HS-27A (cell line): ENCODE results near the gene ARFGEF3.
A peak's percentile ranks its signal among the peaks of the same experiment; 100 is the strongest.

ENCODE experiments used
- DNase-seq: peaks from one replicate; pipeline ENCODE4 v3.0.0-alpha.2; 2012; ENCODE audit warnings: low read depth, missing footprints

ARFGEF3 gene

DNA sequence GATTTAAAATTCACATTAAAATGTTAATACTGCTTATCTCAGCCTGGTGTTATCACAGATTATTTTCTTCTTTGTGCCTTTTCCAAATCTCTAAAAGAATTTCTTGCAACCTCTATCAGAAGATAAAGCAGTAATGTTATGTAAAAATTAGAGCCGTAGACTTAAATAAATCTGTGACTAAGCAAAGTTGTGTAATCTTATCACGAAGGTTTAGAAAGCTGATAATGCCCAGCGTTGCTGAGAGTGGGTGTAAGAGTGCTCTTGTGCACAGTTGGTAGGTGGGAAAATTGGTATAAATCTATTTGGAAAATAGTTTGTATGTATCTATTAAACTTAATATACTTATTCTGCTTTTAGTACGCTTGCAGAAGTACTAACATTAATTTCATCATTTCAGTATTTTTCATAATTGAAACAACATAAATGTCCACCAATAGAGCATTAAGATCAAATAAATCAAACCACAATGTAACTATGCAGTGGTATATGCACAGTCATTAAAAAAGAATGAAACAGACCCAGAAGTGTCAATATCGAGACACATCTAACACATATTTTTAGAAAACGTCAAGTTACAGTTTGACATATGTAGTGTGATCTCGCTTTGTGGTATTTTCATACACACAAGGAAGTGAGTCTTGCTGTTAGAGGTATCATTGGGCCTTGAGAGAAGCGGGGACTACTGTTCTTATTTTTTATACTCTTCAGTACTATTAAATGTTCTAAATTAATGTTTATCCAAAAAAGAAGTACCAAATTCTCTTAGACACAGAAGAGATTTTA is 111.0 kb downstream of the ARFGEF3 start:
- peak; percentile 49 for DNase-seq

DNA sequence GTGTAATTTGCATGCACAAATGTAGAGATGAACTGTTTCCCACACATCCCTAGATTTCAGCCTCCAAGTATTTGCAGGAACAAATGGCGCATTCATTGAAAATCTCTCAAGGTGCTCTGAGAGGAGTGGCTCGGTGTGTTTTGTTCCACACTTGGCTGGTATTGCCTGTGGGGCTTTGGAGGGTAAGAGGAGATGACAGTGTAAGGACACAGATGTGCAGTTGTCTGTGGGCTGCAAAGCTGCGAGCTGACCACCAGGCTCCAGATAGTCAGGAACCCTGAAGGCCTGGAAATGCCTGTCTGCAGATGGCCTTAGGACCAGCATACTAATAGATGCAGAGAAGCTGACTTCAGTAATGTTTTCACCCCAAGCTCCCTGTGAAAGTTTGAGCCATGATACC is 114.2 kb downstream of the ARFGEF3 start:
- no peak for DNase-seq

DNA sequence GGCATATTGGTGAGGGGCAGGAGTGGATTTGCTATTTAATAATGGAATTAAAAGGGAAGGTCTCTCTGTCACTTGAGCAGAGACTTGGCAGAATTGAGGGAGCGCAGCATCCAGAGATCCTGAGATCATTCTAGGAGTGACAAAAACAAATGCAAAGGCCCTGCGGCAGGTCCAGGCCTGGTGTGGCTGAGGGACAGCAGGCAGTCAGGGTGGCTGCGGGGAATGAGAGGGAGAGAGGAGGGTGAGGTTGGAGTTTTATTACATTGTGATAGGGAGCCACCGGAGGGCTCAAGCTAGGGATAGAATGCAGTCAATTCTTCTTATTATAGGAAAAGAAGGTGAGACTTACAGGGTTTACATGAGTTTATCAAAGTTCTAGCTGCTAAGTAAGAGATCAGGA is 116.1 kb downstream of the ARFGEF3 start:
- no peak for DNase-seq

DNA sequence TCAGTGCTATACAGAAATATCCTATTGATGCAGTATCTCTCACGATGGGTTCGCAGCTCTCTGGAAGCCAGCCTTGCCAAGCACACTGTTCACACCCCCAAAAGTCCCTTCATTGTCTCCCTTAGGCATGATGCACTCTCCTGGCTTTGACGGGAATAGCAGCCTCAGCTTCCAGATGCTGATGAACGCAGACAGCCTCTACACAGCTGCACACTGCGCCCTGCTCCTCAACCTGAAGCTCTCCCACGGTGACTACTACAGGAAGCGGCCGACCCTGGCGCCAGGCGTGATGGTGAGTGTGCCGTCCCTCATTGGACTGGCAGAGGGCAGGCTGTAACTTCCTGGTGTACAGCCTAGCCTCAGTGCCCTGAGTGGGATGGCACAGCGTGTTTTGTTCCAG is 116.6 kb downstream of the ARFGEF3 start:
- no peak for DNase-seq

DNA sequence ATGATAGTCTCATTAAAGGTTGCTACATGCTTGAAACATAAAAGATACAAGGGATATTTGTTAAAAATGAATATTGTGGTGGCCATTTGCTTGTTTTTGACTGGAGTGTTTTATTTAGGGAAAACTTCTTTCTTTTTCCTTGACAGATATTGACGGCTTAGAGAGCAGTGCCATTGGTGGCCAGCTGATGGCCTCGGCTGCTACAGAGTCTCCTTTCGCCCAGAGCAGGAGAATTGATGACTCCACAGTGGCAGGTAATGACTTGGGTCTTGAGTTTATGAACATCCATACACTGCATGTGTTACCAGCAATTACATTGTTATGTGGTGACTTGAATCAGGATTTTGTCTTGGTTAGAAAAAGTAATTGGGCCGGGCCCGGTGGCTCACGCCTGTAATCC is 124.1 kb downstream of the ARFGEF3 start:
- DNase-seq = no peak

DNA sequence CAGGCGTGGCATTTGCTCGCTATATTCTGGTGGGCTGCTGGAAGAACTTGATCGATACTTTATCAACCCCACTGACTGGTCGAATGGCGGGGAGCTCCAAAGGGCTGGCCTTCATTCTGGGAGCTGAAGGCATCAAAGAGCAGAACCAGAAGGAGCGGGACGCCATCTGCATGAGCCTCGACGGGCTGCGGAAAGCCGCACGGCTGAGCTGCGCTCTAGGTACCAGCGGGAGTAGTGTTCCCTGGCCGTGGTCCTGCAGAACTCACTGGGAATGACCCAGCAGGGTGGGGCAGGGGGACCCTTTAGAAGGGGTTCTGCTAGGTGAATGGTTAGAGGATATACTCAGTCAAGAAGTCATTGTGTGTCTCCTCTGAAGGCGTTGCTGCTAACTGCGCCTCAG is 125.0 kb downstream of the ARFGEF3 start:
- no peak for DNase-seq

DNA sequence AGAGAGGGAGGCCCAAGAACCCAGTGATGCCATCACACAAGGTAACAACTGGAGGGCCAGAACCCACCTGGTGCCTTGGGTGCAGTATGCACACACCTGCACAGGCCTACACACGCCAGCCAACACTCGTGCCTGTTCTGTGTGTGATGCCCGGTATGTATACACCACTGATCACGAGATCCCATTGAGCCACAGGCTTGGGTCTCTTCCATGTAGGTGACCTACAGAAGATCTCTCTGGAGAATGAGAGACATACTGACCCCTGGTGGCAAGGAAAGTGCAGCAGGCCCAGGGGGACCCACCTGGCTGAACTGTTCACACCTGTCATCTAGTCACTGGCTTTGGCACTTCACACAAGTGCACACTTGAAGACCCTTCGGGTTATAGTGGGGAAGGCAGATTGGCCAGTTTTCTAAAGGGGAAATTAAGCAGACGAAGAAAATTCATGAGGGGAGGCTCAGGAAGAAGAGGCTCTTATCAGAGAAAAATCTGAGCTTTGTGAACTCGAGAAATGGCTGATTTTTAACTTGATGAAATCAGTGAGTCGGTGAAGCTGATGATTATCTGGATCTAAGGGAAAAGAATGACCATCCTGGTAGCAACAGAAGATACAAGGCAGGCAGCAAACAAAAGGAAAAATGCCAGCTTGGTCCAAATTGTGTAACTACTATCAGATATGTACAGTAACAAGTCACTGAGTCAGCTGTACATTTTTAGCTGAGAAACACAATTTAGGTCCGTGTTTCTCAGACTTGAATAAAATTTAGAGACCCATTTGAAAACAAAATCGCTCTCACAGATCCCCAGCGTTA is 125.6 kb downstream of the ARFGEF3 start:
- DNase-seq = no peak

DNA sequence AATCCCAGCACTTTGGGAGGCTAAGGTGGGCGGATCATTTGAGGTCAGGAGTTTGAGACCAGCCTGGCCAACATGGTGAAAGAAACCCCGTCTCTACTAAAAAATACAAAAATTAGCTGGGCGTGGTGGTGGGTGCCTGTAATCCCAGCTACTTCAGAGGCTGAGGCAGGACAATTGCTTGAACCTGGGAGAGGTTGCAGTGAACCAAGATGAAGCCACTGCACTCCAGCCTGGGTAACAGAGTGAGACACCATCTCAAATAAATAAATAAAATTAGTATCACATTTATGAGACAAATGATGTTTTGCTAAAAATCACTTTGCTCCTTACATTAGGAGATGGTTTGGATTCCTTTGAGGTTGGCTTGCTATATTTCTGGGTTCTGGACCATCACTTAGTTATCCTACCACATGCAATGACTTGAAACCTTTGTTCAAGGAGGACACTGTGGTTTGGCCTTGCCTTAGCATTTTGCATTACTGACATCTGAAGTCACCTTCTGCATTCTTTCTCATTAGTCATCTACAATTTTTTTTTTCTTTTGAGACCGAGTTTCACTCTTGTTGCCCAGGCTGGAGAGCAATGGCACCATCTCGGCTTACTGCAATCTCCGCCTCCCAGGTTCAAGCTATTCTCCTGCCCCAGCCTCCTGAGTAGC is 126.8 kb downstream of the ARFGEF3 start:
- peak; percentile 88 for DNase-seq

DNA sequence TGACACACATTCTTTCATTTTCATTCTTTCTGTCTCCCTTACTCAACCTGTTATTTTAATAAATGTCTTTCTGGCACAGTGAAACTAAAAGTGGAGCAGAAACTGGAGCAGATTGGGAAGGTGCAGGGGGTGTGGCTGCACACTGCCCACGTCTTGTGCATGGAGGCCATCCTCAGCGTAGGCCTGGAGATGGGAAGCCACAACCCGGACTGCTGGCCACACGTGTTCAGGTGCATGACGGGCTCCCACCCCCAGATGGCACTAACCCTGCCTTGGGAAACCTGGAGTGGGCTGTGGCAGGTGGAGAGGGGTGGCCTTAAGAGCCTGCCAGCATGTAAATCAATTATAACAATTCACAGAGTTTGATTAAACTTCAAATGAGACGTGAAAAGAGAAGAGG is 128.0 kb downstream of the ARFGEF3 start:
- no peak for DNase-seq

DNA sequence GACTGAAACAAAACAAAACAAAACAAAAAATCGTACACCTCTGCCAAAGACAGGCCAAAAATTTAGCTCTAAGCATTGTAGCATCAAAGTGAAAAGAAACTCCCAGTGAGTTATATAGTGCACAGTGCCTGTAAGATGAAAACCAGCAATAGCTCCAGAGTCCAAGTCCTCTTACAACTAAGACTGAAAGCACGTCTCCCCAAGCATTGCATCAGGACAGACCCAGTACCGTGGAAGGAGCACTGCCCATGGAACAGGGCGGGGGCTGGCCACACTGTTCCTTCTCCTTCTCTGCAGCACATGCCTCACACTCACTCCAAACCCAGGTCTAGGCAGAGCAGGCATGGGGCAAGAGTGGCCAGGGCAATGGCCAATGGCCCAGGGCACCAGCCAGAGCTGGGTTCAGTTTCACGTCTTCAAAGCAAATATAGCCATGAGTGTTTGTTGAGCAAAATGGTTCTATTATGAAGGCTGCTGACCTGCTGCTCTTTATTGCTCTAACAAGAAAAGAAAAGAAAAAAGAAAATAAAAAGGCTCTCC is 128.8 kb downstream of the ARFGEF3 start:
- no peak for DNase-seq

DNA sequence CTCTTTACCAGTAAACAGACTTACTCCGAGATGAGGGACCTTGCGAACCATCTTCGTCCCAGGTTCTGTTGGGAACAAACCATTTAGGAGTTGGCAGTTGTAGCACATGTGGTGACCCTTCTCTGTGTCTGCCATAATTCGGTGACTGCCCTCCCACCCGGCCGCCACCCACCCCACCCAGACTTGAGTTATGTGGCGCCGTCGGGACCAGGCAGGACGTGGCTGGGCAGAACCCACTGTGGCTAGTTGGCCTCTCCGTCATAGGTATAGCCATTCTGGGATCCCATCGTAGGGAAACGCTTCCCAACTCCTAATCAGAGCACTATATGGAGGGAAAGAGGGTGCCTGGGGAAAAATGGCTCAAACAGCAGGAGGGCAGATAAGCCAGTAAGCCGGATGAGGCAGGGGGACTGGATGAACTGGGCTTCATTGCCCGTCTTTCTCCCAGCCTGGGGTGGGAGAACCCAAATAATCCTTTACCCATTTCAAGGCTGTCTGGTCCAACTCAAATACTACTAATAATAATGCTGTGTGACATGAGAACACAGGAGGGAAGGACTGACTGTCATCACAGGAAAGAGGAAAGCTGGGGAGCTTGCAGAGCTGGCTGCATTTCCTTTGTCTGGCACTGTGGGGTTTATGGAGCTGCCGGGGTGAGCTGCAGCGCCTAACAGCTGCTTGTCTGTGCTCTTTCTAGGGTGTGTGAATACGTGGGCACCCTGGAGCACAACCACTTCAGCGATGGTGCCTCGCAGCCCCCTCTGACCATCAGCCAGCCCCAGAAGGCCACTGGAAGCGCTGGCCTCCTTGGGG is 129.5 kb downstream of the ARFGEF3 start:
- DNase-seq = no peak

DNA sequence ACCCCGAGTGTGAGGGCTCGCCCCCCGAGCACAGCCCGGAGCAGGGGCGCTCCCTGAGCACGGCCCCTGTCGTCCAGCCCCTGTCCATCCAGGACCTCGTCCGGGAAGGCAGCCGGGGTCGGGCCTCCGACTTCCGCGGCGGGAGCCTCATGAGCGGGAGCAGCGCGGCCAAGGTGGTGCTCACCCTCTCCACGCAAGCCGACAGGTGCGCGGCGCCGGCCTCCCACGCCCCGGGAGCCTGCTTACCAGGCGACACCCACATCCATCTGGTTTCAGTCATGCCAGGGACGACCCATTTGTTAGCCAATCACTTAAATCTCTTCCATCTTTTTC is 130.1 kb downstream of the ARFGEF3 start:
- no peak for DNase-seq

DNA sequence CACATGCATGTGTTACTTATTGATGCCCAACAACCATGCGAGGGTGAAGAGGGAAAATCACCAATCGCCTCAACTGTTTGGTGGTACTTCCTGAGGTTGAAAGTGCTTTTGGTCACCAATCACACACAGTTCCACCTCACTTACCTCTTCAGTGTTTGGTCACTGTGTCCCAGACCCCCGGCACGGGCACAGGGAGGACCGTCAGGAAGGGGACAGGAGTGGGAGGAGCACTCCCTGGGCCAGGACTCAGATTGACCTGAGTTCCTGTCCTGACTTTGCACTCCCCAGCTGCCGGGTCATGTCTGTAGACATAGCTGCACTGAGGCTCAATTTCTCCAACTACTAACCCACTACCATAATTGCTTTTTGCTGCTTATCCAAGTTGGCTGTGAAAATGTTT is 130.7 kb downstream of the ARFGEF3 start:
- DNase-seq = no peak

DNA sequence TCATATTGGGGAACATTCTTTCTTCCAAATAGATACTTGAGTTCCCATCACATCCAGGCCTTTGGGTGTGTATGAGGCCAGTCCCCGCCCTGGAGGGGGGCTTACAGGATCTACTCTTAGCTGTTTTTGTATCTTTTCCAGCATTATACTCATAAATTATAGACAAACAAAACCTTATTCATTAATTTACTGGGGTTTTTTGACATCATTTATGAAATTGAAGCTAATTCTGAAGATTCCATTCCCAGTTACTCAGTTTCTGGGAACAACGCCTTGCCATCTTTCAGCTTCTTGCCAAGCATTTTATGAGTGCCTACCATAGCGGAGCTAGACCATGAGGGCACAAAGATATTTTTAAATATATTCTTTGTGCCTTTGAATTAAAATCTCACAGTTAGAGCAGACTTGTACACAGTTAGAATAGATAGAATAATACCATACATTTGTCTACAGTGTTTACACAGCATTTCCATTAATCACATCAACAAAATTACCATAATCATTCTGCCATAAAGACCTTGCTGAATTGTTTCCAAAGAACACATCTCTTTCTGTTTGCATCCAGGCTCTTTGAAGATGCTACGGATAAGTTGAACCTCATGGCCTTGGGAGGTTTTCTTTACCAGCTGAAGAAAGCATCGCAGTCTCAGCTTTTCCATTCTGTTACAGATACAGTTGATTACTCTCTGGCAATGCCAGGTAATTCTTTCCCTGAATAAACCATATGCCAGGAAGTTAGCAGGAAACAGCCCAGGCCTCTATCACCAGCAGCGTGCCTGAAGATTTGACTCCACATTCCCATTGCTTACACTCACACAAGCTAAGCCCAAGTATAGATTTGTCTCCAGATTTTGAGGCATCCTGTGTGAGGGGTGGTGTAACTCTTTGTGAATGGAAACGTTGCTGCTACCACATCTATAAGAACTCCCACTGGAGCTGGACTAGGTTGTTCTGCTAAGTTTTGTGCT is 132.0 kb downstream of the ARFGEF3 start:
- no peak for DNase-seq

DNA sequence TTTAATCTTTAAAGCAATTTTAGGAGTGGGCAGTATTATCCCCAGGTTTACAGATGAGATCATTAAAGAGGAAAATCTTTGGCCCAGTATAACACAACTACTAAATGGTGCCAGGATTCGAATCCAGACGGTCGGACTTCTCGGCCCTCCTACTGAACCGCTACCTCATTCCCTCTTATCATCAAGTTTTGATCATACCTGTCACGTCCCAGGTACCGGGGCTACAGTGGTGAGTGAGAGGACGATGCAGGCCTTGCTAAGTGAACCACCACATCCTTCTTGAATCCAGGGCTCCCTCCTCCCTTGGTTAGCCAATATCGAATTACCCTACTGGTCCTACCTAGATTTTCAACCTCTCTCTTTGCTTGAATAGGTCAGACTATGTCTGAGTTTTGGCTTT is 134.6 kb downstream of the ARFGEF3 start:
- DNase-seq = no peak

DNA sequence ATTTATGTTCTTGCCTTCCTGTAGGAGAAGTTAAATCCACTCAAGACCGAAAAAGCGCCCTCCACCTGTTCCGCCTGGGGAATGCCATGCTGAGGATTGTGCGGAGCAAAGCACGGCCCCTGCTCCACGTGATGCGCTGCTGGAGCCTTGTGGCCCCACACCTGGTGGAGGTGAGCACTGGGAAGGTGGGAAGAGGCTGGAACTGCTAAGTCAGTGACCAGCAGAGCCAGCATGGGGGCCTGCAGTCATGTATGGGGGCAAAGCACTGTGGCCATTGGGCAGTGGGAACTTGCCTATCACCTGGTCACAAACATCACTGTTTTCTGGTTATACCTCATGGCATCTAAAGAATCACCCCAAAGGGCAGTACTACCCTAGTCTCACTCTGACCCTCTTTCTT is 135.0 kb downstream of the ARFGEF3 start:
- no peak for DNase-seq

DNA sequence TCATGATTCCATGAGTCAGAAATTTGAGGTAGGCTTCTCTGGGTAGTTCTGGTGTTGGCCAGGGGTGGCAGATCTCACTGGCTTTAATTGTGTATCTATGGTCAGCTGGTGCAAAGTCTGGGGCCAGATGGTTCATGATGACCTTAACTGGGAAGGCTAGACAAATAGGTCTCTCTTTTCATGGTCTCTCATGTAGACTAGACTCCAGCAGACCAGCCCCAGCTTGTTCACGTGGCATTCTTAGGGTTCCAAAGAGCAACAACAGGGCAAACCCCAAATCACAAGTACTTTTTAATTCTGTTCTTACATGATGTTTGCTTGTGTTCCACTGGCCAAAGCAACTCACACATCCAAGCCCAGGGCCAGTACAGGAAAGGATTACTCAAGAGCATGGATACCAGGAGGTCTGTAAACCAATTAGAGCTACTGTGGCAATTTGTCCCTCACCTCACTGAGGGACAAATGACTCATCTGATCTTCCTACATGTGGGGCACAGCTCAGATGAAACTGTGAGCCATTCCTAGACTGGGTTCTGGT is 136.1 kb downstream of the ARFGEF3 start:
- no peak for DNase-seq

DNA sequence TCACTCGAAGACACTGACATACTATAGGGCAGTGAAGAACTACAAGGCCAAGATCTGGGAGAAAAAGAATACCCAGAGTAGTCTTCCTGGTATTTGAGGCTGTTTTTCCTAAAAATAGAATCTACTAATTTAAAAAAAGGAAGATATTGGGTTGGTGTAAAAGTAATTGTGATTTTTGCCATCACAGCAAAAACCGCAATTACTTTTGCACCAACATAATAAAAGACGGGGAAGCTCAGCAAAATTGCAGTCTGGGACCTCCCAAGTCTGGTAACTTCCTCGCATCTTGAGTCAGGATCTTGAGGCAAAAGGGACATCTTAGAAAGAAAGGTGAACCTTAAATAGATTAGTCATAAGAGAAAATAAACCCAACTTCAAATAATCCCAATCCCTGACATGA is 138.7 kb downstream of the ARFGEF3 start:
- DNase-seq = no peak

DNA sequence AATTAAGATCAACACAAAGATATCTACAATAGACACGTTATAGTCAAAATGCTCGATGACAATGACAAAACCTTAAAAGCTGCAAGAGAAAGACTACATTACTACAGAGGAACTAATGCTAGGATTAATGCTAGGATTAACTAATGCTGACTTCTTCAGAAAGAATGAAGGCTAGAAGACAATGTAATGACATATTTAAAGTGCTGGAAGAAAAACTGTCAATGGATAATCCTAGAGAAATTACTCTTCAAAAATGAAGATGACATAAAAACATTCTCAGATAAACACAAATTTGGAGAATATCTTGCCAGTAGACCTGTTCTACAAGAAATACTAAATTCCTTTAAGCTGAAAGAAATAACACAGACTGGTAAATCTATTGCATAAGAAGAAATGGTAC is 140.8 kb downstream of the ARFGEF3 start:
- no peak for DNase-seq

DNA sequence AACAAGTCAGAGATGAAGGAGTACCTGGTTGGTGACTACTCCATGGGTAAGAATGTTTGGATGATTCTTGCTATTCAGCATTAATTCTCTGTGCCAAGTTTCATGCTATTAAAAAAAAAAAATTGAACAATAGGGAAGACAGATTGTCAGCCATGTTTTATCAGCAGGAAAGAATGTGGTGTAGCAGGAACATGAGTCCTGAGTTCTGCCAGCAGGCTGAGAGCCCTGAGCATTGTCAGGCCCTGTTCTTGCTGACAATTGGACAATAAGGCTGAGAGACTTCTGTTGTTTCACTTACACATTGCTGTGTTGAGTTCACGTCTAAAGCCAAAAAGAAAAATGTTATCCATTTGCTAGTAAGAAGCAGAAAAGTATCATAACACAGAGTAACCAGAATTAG is 145.6 kb downstream of the ARFGEF3 start:
- no peak for DNase-seq
